ENCODE results near the gene SNX15.

The SNX15 gene

GRCh38 chr11:65083834-65084597 is 56.8 kb downstream of the SNX15 start, which contains the start of the genes CDCA5 and ZFPL1:
Gene CDCA5 (minus strand): TSS chr11:65084040. CDS start chr11:65083978, 62 bp downstream.
Gene ZFPL1 (plus strand): TSS chr11:65084222. CDS start chr11:65084699, 477 bp downstream.
- peak; percentile 94 to 96 for DNase-seq (ENCODE audit: low read depth in 1 of 2, low spot score in 1 of 2)

- no peak for DNase-seq (ENCODE audit: low read depth in 1 of 2, low spot score in 1 of 2)
Measured at GRCh38 chr11:65084598-65085375, 57.5 kb downstream of the SNX15 start.

DNA sequence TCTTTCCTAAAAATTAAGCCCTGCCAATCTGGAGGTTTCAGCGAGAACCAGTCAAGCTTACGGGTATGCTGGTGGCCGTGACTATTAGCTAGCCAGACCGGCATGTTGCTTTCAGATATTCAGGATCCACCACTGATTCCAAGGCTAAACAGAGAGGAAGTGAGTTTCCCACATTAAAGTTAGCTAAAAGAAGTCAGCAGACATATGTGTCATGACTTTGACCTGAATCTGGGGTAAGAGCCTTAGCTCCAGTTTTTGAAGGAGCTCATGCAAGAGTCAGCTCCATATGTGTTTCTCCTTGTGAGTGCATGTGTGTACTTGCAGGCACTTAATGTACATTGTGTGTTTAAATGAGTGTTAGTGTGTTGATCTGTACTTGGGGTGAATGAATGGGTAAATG is 58.2 kb downstream of the SNX15 start:
- DNase-seq (ENCODE audit: low read depth in 1 of 2, low spot score in 1 of 2), result no peak

DNA sequence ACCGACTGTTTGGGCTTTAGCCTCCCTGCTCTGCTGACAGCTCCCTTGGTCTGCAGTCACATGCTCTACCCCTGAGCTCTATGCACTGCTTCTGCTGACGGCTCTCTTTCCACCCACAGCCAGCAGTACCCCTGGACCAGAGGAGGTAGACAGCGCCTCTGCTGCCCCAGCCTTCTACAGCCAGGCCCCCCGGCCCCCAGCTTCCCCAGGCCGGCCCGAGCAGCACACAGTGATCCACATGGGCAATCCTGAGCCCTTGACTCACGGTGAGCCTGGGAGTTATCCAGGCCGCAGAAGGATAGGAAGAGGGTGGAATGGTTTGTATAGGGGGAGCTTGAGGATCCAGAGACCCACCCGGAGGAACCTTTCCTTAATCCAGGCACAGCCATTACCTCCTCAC is 59.6 kb downstream of the SNX15 start:
- no peak for DNase-seq (ENCODE audit: low read depth in 1 of 2, low spot score in 1 of 2)

GRCh38 chr11:65087216-65087615 is 60.0 kb downstream of the SNX15 start:
- no peak for DNase-seq (ENCODE audit: low read depth in 1 of 2, low spot score in 1 of 2)

GRCh38 chr11:65087827-65088226 is 60.6 kb downstream of the SNX15 start:
- no peak for DNase-seq (ENCODE audit: low read depth in 1 of 2, low spot score in 1 of 2)

DNA sequence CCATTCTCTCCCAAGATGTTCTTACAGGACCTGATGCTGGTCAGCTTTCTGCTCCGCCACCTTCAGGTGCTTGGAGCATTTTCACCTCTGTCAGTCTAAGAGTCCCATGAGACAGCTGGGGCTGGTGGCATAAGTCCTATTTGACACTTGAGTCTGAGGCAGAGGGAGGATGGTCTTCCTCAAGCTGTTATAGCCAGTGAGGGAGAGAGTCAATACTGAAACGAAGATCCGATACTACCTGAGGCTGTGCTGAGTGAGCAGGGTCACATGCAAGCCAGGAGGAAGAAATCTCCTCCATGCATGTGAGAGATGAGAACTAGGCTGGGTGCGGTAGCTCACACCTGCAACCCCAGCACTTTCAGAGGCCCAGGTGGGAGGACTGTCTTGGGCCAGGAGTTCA is 62.4 kb downstream of the SNX15 start:
- DNase-seq (ENCODE audit: low read depth in 1 of 2, low spot score in 1 of 2), result no peak
